ENCODE results near the gene MNDA.
"Not testable (repeated sequence)": the region's sequence is repeated elsewhere in the genome, so short reads cannot be mapped to it uniquely, and the experiment has no call there.

The MNDA gene

DNA sequence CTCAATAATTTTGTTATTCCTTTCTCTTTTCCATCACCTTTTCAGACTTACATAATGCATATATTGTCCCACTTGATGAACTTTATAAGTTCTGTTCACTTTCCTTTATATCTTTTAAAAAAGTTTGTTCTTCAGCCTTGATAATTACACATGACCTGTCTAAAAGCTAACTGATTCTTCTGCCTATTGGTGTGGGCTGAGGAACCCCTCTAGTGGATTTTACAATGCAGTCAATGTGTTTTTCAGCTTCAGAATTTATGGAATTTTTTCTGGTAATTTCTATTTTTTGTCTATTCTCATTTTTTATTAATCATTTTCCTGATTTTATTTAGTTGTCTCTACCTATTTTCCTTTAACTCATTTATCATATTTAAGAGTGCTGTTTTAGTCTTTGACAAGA, 7.5 kb downstream of the MNDA start:
- DNase-seq = no peak

DNA sequence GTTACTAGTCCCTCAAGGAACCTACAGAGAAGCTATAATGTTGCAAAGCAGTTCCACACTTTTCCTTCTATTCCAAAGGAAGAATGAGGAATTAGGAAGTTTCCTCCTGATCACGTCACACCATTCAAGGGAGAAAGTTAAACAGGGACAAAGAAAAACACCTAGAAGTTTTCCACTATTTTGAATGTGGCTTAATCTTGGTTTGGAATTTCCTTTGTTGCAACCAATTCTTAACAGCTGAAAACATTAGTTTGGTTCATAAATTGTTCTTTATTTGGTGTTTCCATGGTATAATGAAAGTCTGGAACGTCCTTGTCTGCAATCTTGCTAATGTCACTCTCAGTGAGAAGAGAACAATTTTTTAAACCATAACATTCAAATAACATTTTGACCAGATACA, 8.4 kb downstream of the MNDA start:
- no peak for DNase-seq

DNA sequence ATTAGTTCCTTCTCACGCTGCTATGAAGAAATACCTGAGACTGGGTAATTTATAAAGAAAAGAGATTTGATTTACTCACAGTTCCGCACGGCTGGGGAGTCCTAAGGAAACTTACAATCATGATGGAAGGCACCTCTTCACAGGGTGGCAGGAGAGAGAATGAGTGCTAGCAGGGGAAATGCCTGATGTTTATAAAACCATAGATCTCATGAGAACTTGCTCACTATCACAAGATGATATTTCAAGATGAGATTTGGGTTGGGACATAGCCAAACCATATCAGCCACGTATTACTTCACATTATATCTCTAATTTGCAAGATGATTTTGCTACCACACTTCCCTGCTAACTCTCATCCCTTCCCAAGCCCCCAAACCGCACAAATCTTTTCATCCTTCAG, 9.1 kb downstream of the MNDA start:
- no peak for DNase-seq

DNA sequence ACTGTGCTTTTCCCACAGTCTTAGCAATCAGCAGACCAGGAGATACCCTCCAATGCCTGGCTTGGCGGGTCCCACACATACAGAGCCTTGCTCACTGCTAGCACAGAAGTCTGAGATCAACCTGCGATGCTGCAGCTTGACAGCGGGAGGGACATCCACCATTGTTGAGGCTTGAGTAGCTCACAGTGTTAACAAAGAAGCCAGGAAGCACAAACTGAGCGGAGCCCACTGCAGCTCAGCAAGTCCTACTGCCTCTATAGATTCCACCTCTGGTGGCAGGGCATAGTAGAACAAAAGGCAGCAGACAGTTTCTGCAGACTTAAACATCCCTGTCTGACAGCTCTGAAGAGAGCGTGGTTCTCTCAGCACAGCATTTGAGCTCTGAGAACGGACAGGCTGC, 33.4 kb downstream of the MNDA start:
- no peak for DNase-seq

DNA sequence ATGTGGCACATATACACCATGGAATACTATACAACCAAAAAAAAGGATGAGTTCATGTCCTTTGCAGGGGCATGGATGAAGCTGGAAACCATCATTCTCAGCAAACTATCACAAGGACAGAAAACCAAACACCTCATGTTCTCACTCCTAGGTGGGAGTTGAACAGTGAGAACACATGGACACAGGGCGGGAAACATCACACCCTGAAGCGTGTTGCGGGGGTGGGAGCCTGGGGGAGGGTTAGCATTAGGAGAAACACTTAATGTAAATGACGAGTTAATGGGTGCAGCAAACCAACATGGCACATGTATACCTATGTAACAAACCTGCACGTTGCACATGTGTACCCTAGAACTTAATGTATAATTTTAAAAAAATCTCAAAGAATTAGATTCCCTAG, 39.3 kb downstream of the MNDA start:
- DNase-seq = not testable (repeated sequence)

DNA sequence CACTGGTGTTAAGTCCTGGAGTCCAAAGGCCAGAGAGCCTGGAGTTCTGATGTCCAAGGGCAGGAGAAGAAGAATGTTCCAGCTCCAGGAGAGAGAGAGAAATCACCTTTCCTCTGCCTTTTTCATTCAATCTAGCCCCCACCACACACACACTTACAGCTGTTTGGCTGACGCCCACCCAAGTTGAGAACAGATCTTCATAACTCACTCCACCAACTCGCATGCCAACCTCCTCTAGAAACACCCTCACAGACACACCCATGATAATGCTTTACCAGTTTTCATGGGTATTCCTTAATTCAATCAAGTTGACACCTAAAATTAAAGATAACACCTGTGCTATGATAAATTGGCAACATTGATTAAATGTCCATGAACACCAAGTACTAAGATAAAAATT, 42.0 kb downstream of the MNDA start:
- no peak for DNase-seq

DNA sequence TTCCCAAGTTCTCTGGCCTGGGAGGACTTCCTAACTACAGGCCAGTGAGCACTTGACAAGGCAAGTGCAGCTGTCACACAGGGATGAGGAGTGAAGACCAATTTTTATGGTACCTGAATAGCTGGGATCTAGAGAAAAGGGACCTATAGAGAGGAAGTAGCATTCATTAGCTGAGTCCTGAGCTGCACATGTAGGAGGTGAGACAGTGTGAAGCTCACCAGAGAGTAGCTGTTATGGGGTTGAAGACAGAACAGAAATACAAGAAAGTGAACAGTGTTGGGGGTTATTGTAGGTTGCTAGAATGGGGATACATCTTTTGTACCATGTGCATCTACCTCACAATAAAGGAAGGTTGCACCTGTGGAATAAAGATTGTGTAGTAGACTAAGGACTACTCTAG, 62.5 kb downstream of the MNDA start:
- DNase-seq = no peak

DNA sequence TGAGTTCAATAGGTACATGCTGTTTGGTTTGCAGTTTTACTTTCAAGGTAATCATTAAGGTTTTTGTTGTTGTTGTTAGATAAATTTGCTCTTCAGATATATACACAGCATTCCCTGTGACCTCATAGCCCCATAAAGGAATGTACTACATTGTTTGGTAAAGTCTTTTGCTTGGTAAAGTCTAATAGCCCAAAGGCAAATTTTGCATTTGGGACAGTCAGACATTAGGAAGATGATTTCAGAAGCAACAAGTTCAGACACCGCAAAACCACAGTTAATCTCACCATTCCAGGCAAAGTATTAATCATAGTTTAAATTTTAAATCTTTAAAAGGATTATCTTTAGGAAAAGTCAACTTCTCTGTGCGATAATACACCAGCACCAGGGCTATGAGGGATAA, 67.6 kb downstream of the MNDA start:
- no peak for DNase-seq
